Cardiac fibroblast (primary cell): Measurements from ENCODE around the gene UFL1.
"Not testable (repeated sequence)": the region's sequence is repeated elsewhere in the genome, so short reads cannot be mapped to it uniquely, and the experiment has no call there.

Experiments
- DNase-seq, 2 donors: peaks; one replicate each; pipeline versions ENCODE4 v3.0.0 to v3.0.0-alpha.2; 2010; ENCODE audit warnings: low read depth in 2 of 2
- H3K4me3 ChIP-seq, 2 donors: replicated peaks in 1 of 2; 1 replicate in 1 of 2; 2 replicates in 1 of 2; pipeline ENCODE4 v1.5.1; 2011; ENCODE audit warnings: low read depth in 2 of 2, low read length in 2 of 2, mild to moderate bottlenecking in 2 of 2, moderate library complexity in 1 of 2
- TF ChIP-seq, protein P1 (sequence below): IDR thresholded peaks from one replicate; pipeline ENCODE4 v1.5.1; 2011; ENCODE audit warnings: low read depth, mild to moderate bottlenecking, low read length, inconsistent platforms

The UFL1 gene

GRCh38 chr6:96542702-96543101 is 21.1 kb downstream of the UFL1 start:
- peak; percentile 19 to 44 for DNase-seq
- H3K4me3 ChIP-seq = no peak overlapping the region
- TF ChIP-seq, protein P1, sequence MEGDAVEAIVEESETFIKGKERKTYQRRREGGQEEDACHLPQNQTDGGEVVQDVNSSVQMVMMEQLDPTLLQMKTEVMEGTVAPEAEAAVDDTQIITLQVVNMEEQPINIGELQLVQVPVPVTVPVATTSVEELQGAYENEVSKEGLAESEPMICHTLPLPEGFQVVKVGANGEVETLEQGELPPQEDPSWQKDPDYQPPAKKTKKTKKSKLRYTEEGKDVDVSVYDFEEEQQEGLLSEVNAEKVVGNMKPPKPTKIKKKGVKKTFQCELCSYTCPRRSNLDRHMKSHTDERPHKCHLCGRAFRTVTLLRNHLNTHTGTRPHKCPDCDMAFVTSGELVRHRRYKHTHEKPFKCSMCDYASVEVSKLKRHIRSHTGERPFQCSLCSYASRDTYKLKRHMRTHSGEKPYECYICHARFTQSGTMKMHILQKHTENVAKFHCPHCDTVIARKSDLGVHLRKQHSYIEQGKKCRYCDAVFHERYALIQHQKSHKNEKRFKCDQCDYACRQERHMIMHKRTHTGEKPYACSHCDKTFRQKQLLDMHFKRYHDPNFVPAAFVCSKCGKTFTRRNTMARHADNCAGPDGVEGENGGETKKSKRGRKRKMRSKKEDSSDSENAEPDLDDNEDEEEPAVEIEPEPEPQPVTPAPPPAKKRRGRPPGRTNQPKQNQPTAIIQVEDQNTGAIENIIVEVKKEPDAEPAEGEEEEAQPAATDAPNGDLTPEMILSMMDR = peak; percentile 43

DNA sequence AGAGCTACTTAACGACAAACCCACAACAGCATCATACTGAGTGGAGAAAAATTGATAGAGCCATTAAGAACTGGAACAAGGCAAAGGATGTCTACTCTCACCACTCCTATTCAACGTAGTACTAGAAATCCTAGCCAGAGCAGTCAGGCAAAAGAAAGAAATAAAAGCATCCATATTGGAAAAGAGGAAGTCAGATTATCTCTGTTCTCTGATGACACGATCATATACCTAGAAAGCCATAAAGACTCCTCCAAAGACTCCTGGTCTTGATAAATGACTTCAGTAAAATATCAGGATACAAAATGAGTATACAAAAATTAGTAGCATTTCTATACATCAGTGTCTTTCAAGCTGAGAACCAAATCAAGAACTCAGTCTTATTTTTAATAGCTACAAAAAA is 24.3 kb downstream of the UFL1 start:
- DNase-seq = no peak
- TF ChIP-seq, protein P1 = no peak
- H3K4me3 ChIP-seq = no peak overlapping the region

DNA sequence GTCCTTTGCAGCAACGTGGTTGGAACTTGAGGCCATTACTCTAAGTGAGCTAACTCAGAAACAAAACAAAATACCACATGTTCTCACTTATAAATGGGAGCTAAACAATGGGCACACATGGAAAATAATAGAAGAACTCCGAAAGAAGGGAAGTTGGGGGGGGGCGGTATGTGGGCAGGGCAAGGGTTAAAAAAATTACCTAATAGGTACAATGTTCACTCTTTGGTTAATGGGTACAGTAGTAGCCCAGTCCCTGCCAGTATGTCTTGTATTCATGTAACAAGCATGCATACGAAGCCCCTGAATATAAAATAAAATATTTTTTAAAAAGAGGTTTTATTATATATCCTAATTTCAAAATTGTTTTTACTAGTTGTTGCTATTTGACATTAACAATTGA is 26.0 kb downstream of the UFL1 start:
- no peak overlapping the region for H3K4me3 ChIP-seq
- no peak for DNase-seq
- TF ChIP-seq, protein P1 = no peak

- H3K4me3 ChIP-seq = no peak overlapping the region
- TF ChIP-seq, protein P1 = no peak
- DNase-seq = no peak
Observed at GRCh38 chr6:96554558-96554957, 33.0 kb downstream of the UFL1 start.

GRCh38 chr6:96559740-96560139 is 38.1 kb downstream of the UFL1 start:
- DNase-seq, H3K4me3 ChIP-seq: not testable (repeated sequence)

DNA sequence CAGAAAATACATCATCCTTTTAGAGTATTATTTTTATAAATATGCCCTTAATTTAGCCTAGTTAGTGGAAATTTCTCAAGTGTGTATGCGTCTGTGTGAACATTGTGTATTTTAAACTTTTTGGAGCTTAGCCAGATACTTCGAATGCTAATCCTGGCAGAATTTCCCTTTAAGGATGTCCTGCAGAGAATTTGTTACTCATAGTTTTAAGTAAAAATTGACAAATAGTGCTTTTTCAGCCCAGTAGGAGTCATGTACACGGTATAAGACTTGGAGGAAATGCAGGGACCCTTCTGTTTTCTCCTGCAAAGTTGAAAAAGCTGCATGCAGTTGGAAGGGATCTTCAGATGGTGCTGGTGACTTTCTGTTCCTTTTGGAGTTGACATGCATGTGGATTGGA is 41.3 kb downstream of the UFL1 start, which contains the start of gene FHL5:
FHL5 (plus strand) TSS at position 243 of the 400 bp plus-strand sequence. CDS start 40,486 bp downstream, outside the sequence.
- peak within 1 kb of the TSS in 1 of 2 donors; percentile 16 for H3K4me3 ChIP-seq
- TF ChIP-seq, protein P1 = no peak
- DNase-seq = peak; percentile 6 to 54

DNA sequence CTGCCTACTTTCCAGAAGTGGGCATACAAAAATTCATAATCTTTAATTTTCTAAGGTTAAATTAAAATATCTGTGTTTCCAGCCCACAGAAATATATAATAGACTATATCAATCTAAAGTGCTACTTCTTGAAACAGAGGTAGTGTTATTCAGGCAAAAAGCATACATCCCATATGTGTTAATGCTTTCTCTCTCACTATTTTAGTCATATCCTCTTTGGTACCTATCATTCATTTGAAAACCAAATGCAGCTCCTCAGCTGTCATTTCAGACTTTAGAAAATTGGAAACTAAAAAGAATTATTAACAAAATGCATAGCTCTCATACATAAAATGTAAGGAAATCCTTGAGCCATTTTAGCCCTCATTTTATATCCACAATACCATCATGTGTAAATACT is 42.2 kb downstream of the UFL1 start:
- TF ChIP-seq, protein P1 = no peak
- DNase-seq = no peak
- no peak overlapping the region for H3K4me3 ChIP-seq
